ENCODE results near the gene RTN4RL2. TPM values are rescaled to one million over a fixed set of nuclear protein-coding genes. Genes with fewer than 3 reads are reported as not detected.

The RTN4RL2 gene
- total RNA-seq, 3 donors from 2014 or later: 0.32 to 2.3 (median 1.8) TPM

DNA sequence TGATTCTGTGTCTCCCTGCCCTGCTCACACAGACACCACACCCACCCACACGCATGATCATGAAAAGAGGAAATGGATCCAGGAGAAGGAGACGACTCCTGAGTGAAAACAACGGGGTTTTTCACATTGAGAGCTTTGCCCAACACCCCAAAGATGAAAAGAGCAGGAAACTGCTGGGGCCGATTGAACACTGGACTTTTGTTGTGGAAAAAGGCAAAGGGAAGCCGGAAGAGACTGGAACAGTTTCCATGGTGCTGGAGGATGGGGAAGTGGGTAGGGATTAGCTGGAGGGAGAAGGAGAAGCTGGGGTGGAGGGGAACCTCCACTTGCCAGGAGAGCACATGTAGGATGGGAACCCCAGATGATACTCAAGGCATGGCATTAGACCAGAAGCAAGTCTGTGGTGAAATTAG, 28.2 kb upstream of the RTN4RL2 start:
- H3K36me3 ChIP-seq: no peaks in the 10 kb centered on the region
- peaks cover 7 to 9% of the 10 kb centered on the region in 2 donors for H3K4me1 ChIP-seq
- peak overlapping the region; percentile 39 to 44 for H3K27ac ChIP-seq
- H3K9me3 ChIP-seq: no peaks in the 10 kb centered on the region
- intact Hi-C loops (cut with DNase I; ENCODE audit: low total_unique reads): no loop called here
- no peak for DNase-seq (ENCODE audit: low spot score in 2 of 2)
- TF ChIP-seq POLR2A (IDR thresholded peaks at IDR 0.05) (no peak), POLR2AphosphoS5 (IDR thresholded peaks at IDR 0.05) (no peak)
- TF ChIP-seq, protein P1, sequence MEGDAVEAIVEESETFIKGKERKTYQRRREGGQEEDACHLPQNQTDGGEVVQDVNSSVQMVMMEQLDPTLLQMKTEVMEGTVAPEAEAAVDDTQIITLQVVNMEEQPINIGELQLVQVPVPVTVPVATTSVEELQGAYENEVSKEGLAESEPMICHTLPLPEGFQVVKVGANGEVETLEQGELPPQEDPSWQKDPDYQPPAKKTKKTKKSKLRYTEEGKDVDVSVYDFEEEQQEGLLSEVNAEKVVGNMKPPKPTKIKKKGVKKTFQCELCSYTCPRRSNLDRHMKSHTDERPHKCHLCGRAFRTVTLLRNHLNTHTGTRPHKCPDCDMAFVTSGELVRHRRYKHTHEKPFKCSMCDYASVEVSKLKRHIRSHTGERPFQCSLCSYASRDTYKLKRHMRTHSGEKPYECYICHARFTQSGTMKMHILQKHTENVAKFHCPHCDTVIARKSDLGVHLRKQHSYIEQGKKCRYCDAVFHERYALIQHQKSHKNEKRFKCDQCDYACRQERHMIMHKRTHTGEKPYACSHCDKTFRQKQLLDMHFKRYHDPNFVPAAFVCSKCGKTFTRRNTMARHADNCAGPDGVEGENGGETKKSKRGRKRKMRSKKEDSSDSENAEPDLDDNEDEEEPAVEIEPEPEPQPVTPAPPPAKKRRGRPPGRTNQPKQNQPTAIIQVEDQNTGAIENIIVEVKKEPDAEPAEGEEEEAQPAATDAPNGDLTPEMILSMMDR (IDR thresholded peaks at IDR 0.05): no peak
- no peak overlapping the region for H3K4me3 ChIP-seq
- no peaks in the 10 kb centered on the region for H3K27me3 ChIP-seq

GRCh38 chr11:57432714-57433163, 27.6 kb upstream of the RTN4RL2 start:
- Histone ChIP-seq H3K27ac (peak overlapping the region; percentile 39 to 44), H3K27me3 (no peaks in the 10 kb centered on the region), H3K4me3 (no peak overlapping the region), H3K4me1 (peaks cover 7 to 8% of the 10 kb centered on the region in 2 donors), H3K36me3 (no peaks in the 10 kb centered on the region), H3K9me3 (no peaks in the 10 kb centered on the region)
- no peak for DNase-seq (ENCODE audit: low spot score in 2 of 2)
- TF ChIP-seq POLR2A (IDR thresholded peaks at IDR 0.05): no peak
- TF ChIP-seq, protein P1 (IDR thresholded peaks at IDR 0.05): no peak
- intact Hi-C loops (cut with DNase I; ENCODE audit: low total_unique reads): no loop called here

DNA sequence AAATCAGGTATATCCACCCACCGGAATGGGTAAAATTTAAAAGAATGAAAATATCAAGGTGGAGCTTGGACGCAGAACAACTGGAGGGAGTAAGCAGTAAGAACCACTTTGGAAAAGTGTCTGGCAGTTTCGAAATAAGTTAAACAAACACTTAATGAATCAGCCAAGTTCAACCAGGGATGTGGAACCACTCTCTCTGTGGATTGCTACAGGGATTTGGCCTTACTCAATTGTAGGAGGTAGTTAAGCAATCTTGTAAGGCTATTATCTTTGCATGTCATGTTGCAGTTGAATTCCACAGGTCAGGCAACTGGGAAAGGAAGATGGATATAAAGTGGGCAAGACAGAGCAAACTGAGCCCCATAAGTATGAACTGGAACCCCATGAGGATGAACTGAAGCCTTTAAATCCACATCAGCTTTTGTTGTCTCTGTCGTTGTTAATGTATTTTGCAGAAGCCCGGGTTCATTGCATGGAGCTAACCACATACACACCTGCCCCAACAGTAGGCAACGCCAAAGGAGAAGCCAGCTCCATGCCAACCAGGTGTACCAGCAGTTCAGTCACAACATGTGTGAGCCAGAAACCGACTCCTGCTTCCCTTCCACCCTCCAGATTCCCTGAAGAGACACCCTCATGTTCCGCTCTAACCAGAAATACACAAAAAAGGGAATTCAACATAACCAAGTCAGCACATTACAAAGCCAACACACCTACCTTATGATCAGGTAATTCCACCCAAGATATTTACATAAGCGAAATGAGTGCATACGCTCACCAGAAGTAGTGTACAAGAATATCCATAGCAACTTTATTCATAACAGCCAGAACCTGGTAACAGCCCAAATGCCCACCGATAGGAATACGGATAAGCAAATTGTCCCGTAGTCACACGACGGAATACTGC, 25.4 kb upstream of the RTN4RL2 start:
- H3K9me3 ChIP-seq: no peaks in the 10 kb centered on the region
- intact Hi-C loops (cut with DNase I; ENCODE audit: low total_unique reads): no loop called here
- no peaks in the 10 kb centered on the region for H3K4me1 ChIP-seq
- H3K36me3 ChIP-seq: no peaks in the 10 kb centered on the region
- DNase-seq (ENCODE audit: low spot score in 2 of 2): peak in 1 of 2 donors; percentile 38
- peak in 2 of 3 donors; percentile 65 to 83 for TF ChIP-seq POLR2AphosphoS5 (IDR thresholded peaks at IDR 0.05)
- TF ChIP-seq, protein P1 (IDR thresholded peaks at IDR 0.05): no peak
- no peaks in the 10 kb centered on the region for H3K27me3 ChIP-seq
- H3K27ac ChIP-seq: peak overlapping the region; percentile 46 to 67
- no peak overlapping the region for H3K4me3 ChIP-seq

GRCh38 chr11:57436031-57436430, 24.3 kb upstream of the RTN4RL2 start:
- no peaks in the 10 kb centered on the region for H3K9me3 ChIP-seq
- DNase-seq (ENCODE audit: low spot score in 2 of 2): no peak
- H3K36me3 ChIP-seq: no peaks in the 10 kb centered on the region
- intact Hi-C loops (cut with DNase I; ENCODE audit: low total_unique reads): no loop called here
- no peak overlapping the region for H3K4me3 ChIP-seq
- H3K27me3 ChIP-seq: no peaks in the 10 kb centered on the region
- TF ChIP-seq, protein P1 (IDR thresholded peaks at IDR 0.05): no peak
- TF ChIP-seq POLR2AphosphoS5 (IDR thresholded peaks at IDR 0.05): no peak
- TF ChIP-seq POLR2A (IDR thresholded peaks at IDR 0.05): no peak
- no peaks in the 10 kb centered on the region for H3K4me1 ChIP-seq
- no peak overlapping the region for H3K27ac ChIP-seq
